HUES6 (cell line): ENCODE measurements around the gene EFCAB3.
"Not testable (repeated sequence)": the region's sequence is repeated elsewhere in the genome, so short reads cannot be mapped to it uniquely, and the experiment has no call there.

ENCODE experiments used
- H3K27ac ChIP-seq: 2 replicates; pipeline ENCODE4 v1.7.0; 2013; ENCODE audit warnings: low read depth, mild to moderate bottlenecking, low read length, inconsistent platforms
- H3K27me3 ChIP-seq: 2 replicates; pipeline ENCODE4 v1.6.1; 2013; ENCODE audit warnings: low read length; ENCODE audit not compliant: control insufficient read depth, insufficient read depth
- H3K36me3 ChIP-seq: 2 replicates; pipeline ENCODE4 v1.6.1; 2013; ENCODE audit warnings: low read length; ENCODE audit not compliant: control insufficient read depth, insufficient read depth
- H3K4me1 ChIP-seq: 2 replicates; pipeline ENCODE4 v1.6.1; 2013; ENCODE audit warnings: low read length; ENCODE audit not compliant: control insufficient read depth, insufficient read depth
- H3K4me3 ChIP-seq: 2 replicates; pipeline ENCODE4 v1.5.1; 2013; ENCODE audit warnings: low read depth, low read length
- H3K9ac ChIP-seq: one replicate; pipeline ENCODE4 v1.6.1; 2013; ENCODE audit warnings: mild to moderate bottlenecking, low read length
- H3K9me3 ChIP-seq: 2 replicates; pipeline ENCODE4 v1.6.1; 2013; ENCODE audit warnings: low read depth, low read length; ENCODE audit not compliant: control insufficient read depth, insufficient read depth

The EFCAB3 gene

GRCh38 chr17:62380253-62380652 is at the start of gene EFCAB3:
Gene EFCAB3 (plus strand): TSS chr17:62380553. CDS start chr17:62382980, 2,427 bp downstream.
- Histone ChIP-seq H3K27me3 (no peaks in the 10 kb centered on the region), H3K4me1 (no peaks in the 10 kb centered on the region), H3K27ac (no peak within 1 kb of the TSS), H3K36me3 (no peaks in the 10 kb centered on the region), H3K4me3 (no peak within 1 kb of the TSS), H3K9me3 (no peaks in the 10 kb centered on the region), H3K9ac (no peak within 1 kb of the TSS)

- no peaks in the 10 kb centered on the region for H3K4me1 ChIP-seq
- H3K4me3 ChIP-seq: no peak overlapping the region
These were observed 43.8 kb upstream of the EFCAB3 start for GRCh38 chr17:62336527-62336926.

GRCh38 chr17:62343764-62344270 is 36.5 kb upstream of the EFCAB3 start:
- Histone ChIP-seq H3K9me3 (no peaks in the 10 kb centered on the region), H3K9ac (no peak overlapping the region)

More at GRCh38 chr17:62336527-62336926, 43.8 kb upstream of the EFCAB3 start:
- no peaks in the 10 kb centered on the region for H3K36me3 ChIP-seq
- H3K27me3 ChIP-seq: no peaks in the 10 kb centered on the region
- H3K27ac ChIP-seq: no peak overlapping the region
- no peak overlapping the region for H3K9ac ChIP-seq
- H3K9me3 ChIP-seq: no peaks in the 10 kb centered on the region; the same call in 1 of the 2 replicates

GRCh38 chr17:62351176-62351575 is 29.2 kb upstream of the EFCAB3 start:
- Histone ChIP-seq H3K36me3 (no peaks in the 10 kb centered on the region), H3K4me1 (no peaks in the 10 kb centered on the region), H3K9ac (no peak overlapping the region), H3K27ac (no peak overlapping the region), H3K4me3 (no peak overlapping the region), H3K9me3 (no peaks in the 10 kb centered on the region), H3K27me3 (no peaks in the 10 kb centered on the region)

More at GRCh38 chr17:62343764-62344270, 36.5 kb upstream of the EFCAB3 start:
- H3K27me3 ChIP-seq: no peaks in the 10 kb centered on the region
- no peak overlapping the region for H3K4me3 ChIP-seq
- no peak overlapping the region for H3K27ac ChIP-seq
- H3K4me1 ChIP-seq: no peaks in the 10 kb centered on the region
- H3K36me3 ChIP-seq: no peaks in the 10 kb centered on the region

GRCh38 chr17:62366191-62366590 is 14.2 kb upstream of the EFCAB3 start:
- Histone ChIP-seq H3K9me3 (no peaks in the 10 kb centered on the region), H3K36me3 (no peaks in the 10 kb centered on the region), H3K9ac (no peak overlapping the region), H3K4me1 (no peaks in the 10 kb centered on the region), H3K27me3 (no peaks in the 10 kb centered on the region), H3K27ac (no peak overlapping the region), H3K4me3 (no peak overlapping the region)

GRCh38 chr17:62381561-62381960 is 1.2 kb downstream of the EFCAB3 start:
- no peaks in the 10 kb centered on the region for H3K9me3 ChIP-seq
- H3K4me3 ChIP-seq: no peak overlapping the region
- H3K4me1 ChIP-seq: no peaks in the 10 kb centered on the region
- no peaks in the 10 kb centered on the region for H3K36me3 ChIP-seq
- H3K9ac ChIP-seq: no peak overlapping the region
- H3K27me3 ChIP-seq: no peaks in the 10 kb centered on the region
- H3K27ac ChIP-seq: no peak overlapping the region

GRCh38 chr17:62388856-62389255 is 8.5 kb downstream of the EFCAB3 start:
- Histone ChIP-seq H3K27me3 (no peaks in the 10 kb centered on the region), H3K9ac (no peak overlapping the region), H3K4me3 (no peak overlapping the region), H3K27ac (no peak overlapping the region), H3K4me1 (no peaks in the 10 kb centered on the region), H3K9me3 (no peaks in the 10 kb centered on the region), H3K36me3 (no peaks in the 10 kb centered on the region)

GRCh38 chr17:62392908-62393307 is 12.6 kb downstream of the EFCAB3 start:
- Histone ChIP-seq H3K27me3 (no peaks in the 10 kb centered on the region), H3K4me1 (no peaks in the 10 kb centered on the region), H3K4me3 (no peak overlapping the region), H3K9me3 (no peaks in the 10 kb centered on the region), H3K27ac (no peak overlapping the region), H3K9ac (no peak overlapping the region), H3K36me3 (no peaks in the 10 kb centered on the region)

- H3K27me3 ChIP-seq: no peaks in the 10 kb centered on the region
- no peak overlapping the region for H3K27ac ChIP-seq
- H3K4me3 ChIP-seq: no peak overlapping the region
- no peak overlapping the region for H3K9ac ChIP-seq
- H3K4me1 ChIP-seq: no peaks in the 10 kb centered on the region
- no peaks in the 10 kb centered on the region for H3K36me3 ChIP-seq
- no peaks in the 10 kb centered on the region for H3K9me3 ChIP-seq
These were observed 18.5 kb downstream of the EFCAB3 start for GRCh38 chr17:62398891-62399290.

GRCh38 chr17:62405451-62405850 is 25.1 kb downstream of the EFCAB3 start:
- H3K27me3 ChIP-seq: no peaks in the 10 kb centered on the region
- H3K36me3 ChIP-seq: no peaks in the 10 kb centered on the region
- H3K4me3 ChIP-seq: no peak overlapping the region
- H3K9me3 ChIP-seq: no peaks in the 10 kb centered on the region
- no peaks in the 10 kb centered on the region for H3K4me1 ChIP-seq
- H3K9ac ChIP-seq: no peak overlapping the region
- no peak overlapping the region for H3K27ac ChIP-seq

GRCh38 chr17:62413090-62413489 is 32.7 kb downstream of the EFCAB3 start:
- H3K4me3 ChIP-seq, H3K36me3 ChIP-seq, H3K27me3 ChIP-seq, H3K27ac ChIP-seq, H3K4me1 ChIP-seq, H3K9ac ChIP-seq, H3K9me3 ChIP-seq: not testable (repeated sequence)
